ENCODE results near the gene RPL38.

DNA sequence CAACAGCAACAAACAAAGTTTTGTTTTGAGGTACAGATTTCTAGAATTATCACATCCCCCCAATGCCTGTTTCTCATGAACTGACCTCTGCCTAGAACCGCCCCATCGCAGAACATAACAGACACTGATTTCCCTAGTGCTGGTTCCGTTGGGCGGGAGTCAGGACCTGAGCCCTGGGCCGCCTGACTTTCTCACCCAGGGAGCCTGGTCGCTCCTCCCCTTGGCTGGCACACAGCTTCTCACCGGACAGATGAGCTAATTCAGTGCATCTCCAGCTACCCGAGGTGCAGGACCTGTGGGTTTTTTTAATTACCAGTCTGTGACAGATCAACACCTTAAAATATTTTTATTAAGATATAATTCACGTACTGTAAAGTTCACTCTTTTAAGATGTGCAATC lies 20.1 kb upstream of the RPL38 start:
- TF ChIP-seq, protein P1, sequence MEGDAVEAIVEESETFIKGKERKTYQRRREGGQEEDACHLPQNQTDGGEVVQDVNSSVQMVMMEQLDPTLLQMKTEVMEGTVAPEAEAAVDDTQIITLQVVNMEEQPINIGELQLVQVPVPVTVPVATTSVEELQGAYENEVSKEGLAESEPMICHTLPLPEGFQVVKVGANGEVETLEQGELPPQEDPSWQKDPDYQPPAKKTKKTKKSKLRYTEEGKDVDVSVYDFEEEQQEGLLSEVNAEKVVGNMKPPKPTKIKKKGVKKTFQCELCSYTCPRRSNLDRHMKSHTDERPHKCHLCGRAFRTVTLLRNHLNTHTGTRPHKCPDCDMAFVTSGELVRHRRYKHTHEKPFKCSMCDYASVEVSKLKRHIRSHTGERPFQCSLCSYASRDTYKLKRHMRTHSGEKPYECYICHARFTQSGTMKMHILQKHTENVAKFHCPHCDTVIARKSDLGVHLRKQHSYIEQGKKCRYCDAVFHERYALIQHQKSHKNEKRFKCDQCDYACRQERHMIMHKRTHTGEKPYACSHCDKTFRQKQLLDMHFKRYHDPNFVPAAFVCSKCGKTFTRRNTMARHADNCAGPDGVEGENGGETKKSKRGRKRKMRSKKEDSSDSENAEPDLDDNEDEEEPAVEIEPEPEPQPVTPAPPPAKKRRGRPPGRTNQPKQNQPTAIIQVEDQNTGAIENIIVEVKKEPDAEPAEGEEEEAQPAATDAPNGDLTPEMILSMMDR (IDR thresholded peaks at IDR 0.05): no peak
- no peak for TF ChIP-seq POLR2A (IDR thresholded peaks at IDR 0.05)
- TF ChIP-seq POLR2AphosphoS5 (IDR thresholded peaks at IDR 0.05): no peak

Measured in suprapubic skin (tissue), 4 donors.